Fibroblast of skin of right biceps (primary cell): ENCODE results near the gene DNAAF5.

Source experiments
- DNase-seq: peaks from one replicate; pipeline ENCODE4 v3.0.0-alpha.2; 2013

Gene DNAAF5

GRCh38 chr7:726084-726853 lies at the start of gene DNAAF5:
TSS of gene DNAAF5 (plus strand) at chr7:726699. CDS start at chr7:726721, 22 bp downstream.
- peak; percentile 88 for DNase-seq

GRCh38 chr7:676972-677385 lies 49.5 kb upstream of the DNAAF5 start:
- DNase-seq, result no peak

- no peak for DNase-seq
Measured at GRCh38 chr7:680411-681127, 45.9 kb upstream of the DNAAF5 start.

GRCh38 chr7:681551-682307 lies 44.8 kb upstream of the DNAAF5 start:
- DNase-seq, result no peak

- DNase-seq, result no peak
Measured at GRCh38 chr7:682810-683209, 43.7 kb upstream of the DNAAF5 start.

- DNase-seq, result no peak
Measured at GRCh38 chr7:683526-684205, 42.8 kb upstream of the DNAAF5 start.

- DNase-seq, result no peak
Measured at GRCh38 chr7:684416-684815, 42.1 kb upstream of the DNAAF5 start.

GRCh38 chr7:685540-685939 lies 41.0 kb upstream of the DNAAF5 start:
- no peak for DNase-seq

- DNase-seq, result no peak
Measured at GRCh38 chr7:690478-691360, 35.8 kb upstream of the DNAAF5 start.

GRCh38 chr7:691361-692045 lies 35.0 kb upstream of the DNAAF5 start:
- DNase-seq, result no peak

- no peak for DNase-seq
Measured at GRCh38 chr7:693280-693679, 33.2 kb upstream of the DNAAF5 start.

GRCh38 chr7:696426-696811 lies 30.1 kb upstream of the DNAAF5 start:
- DNase-seq, result no peak

GRCh38 chr7:696812-697551 lies 29.5 kb upstream of the DNAAF5 start:
- DNase-seq, result no peak

GRCh38 chr7:698515-699475 lies 27.7 kb upstream of the DNAAF5 start:
- no peak for DNase-seq

GRCh38 chr7:699476-700170 lies 26.9 kb upstream of the DNAAF5 start:
- no peak for DNase-seq

GRCh38 chr7:701086-701671 lies 25.3 kb upstream of the DNAAF5 start:
- DNase-seq, result no peak

GRCh38 chr7:703049-703448 lies 23.4 kb upstream of the DNAAF5 start:
- no peak for DNase-seq

- DNase-seq, result no peak
Measured at GRCh38 chr7:706721-707120, 19.8 kb upstream of the DNAAF5 start.
